ENCODE data around the gene THAP4.

The THAP4 gene

DNA sequence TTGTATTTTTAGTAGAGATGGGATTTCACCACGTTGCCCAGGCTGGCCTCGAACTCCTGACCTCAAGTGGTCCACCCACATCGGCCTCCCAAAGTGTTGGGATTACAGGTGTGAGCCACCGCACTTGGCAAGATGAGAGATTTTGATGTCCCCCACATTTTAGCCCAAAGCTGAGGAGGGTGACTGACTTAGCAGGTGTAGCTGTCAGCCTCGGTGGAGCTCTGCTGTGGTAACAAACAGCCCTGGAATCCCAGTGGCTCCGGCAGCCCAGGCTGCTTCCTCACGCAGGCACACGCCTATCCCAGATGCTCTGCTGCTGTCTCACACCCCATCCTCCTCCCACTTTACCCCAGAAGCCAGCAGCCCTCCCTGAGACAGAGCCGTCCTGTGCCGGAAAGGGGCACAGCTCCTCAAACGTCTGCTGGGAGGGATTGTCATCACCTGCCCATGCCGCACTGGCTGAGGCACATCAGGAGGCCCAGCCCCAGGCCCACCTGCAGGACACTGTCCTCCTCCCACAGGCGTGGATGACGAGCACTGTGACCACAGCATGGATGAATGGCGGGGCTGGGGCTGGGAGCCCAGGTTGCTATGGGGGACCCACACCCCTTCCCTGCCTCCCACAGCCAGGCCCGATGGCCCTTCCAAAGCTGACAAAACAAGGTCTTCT lies 89.0 kb downstream of the THAP4 start:
- DNase-seq (ENCODE audit: low read depth, low spot score) = no peak

DNA sequence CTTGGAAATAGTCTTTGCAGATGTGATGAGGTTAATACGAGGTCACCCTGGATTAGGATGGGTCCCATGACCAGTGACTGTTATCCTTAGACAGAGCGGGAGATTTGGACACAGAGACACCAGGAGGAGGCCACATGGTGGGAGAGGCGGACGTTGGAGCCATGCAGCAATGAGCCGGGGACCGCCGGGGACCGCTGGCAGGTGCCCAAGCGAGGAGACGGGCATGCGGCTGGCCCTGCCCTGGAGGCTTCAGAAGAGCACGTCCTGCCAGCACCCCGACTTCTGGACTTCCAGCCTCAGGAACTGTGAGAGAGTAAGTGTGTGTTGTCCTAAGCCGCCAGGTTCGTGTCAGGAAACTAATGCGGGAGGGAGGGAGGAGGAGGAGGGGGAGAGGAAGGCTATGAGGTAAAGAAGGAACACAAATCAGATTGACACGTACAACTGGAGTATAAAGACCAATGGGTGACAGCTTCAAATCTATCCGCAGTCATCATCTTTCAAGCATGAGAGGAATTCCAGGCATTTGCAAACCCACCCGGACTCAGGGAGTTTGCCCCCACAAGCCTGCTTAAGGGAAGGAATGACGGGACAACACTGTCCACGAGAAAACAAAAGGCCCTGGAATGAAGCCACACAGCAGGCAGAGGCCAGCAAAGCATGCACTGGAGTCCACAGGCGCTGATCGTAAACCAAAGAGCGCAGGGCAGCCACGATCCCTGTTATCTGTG lies 90.0 kb downstream of the THAP4 start:
- no peak for DNase-seq (ENCODE audit: low read depth, low spot score)

DNA sequence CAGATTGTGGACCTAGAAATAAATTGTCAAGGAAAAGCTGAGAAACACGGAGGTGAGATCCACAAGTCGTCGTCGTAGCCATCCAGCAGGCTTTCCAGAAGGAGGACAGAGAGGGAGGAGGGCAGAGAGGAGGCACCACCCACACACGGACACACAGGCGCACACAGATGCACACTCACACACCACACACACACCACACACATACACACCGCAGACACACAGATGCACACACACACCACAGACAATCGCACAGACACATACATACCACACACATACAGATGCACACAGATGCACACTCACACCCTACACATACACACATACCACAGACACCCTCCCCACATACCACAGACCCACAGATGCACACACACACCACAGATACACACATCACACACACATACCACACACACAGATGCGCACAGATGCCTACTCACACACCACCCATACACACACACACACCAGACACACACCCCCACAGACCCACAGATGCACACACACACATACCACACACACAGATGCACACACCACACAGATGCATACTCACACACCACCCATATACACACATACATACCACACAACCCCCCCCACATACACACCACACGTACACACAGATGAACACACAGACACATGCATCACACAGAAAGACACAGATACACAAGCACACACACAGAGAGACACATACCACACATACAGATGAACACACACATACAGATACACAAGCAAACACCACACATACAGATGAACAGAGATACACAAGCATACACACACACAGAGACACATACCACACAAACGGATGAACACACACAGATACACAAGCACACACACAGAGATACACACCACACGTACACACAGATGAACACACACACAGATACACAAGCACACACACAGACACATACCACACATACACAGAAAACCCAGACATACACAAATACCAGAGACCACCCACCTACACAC lies 91.2 kb downstream of the THAP4 start:
- DNase-seq (ENCODE audit: low read depth, low spot score) = no peak

DNA sequence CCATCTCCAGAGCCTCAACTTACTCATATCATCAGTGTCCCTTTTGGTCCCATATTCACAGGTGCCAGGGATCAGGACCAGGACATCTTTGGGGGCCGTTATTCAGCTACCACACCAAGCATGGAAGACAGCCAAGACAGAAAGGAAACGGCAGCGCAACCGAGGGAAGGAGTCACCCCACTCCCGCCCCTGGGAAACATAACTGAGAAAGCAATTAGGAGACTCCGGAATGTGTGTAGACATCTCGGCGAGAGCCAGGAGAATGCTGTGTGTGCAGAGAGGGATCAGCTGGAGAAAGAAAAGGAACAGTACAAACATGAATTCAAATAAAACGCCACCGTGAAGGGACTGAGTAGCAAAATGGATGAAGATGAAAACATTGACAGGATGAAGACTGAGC lies 91.9 kb downstream of the THAP4 start:
- DNase-seq (ENCODE audit: low read depth, low spot score) = no peak

DNA sequence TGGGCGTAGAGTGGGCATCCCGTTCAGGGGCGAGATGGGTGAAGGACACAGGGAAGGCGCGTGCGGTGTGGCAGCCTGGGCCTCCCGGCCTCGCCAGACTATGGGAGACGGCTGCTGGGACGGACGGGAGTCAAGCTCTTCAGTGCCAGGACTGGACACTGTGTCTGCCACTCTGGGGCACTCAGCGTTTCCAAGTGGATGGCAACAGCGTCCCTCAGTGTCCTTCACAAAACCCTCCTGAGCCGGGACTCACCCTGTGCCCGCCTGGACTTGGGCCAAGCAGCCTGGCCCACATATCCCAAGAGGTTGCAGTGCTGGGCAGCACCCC lies 94.7 kb downstream of the THAP4 start:
- DNase-seq (ENCODE audit: low read depth, low spot score) = no peak

DNA sequence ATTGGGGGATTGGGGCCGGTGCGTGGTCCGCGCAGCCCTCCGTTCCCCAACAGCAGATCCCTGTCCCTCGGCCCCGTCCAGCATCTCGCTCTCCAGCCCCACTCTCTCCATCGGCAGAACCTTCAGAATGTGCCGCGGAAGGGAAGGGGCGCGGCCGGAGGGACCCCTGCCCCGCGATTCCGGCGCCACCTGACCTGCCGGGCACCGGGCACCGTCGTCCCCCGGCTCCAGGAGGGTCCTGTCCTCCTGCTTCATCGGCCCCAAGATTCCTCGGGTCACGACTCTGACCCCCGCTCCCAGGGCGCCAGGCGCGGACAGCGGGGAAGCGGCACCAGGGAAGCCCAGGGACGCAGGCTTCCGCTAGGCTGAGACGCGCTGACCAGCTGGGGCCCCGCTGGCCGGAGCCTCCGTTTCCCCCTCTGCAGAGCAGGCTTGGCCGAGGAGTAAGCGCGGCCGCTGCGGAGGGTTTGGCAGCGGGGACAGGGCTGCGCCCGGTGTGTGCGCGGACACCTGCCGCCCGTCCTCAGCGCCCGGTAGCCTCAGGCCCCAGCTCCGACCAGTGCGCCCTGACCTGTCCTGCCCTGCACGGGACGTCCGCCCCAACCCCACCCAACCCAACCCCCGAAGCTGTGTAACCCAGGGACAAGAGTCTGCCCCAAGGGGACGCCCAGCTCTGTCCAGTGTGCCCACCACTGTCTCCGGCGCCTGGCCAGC lies 95.2 kb downstream of the THAP4 start:
- no peak for DNase-seq (ENCODE audit: low read depth, low spot score)

DNA sequence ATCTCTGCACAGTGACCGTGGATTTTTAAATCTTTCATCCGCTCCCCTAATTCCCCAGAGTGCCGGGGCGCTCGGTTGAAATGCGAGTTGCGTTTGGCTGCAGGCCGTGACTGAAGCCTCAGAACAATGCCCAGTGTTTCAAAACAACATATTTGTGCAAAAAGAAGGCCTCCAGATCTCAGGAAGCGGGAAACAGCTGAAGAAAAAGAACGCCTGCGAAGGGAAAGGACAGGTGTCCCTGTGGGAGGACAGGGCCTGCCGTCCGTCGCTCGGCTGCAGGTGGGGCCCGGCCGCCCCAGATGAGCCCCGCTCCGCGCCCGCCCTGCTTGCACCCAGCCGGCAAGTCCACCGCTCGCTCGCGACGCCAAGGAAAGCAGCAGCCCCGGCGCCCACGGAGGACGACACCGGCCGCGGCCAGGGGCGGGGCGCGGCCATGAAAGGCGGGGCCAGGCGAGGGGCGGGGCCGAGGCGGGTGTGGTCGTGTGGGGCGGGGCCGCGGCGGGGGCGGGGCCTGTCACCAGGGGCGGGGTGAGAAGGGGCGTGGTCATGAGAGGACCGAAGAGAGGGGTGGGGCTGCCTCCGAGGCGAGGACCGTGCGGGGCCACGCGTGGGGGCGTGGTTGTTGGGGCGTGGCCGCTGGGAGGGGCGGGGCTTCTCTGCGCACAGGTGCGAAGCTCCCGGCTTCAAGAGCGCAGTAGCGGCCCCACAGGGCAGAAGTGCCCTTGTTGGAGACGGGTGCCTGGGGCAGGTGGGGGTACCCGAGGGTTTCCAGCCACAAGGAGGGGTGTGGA lies 96.0 kb downstream of the THAP4 start:
- no peak for DNase-seq (ENCODE audit: low read depth, low spot score)

DNA sequence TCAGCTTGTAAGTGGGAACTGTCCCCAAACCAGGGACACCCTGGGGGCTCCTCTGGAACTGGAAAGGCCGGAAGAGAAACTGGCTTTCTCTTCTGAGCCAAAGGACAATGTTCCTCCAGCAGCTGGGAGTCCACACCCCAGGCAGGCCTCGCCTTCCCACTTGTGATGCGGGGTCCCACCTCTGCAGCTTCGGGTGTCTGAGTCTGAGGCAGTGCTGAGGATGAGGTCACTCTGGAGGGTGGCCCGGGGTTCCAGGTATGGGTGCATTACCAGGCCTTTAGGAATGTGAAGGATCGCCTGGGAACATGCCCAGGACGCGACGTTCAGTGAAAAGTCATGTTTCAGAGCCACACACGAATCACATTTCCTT lies 96.6 kb downstream of the THAP4 start:
- DNase-seq (ENCODE audit: low read depth, low spot score) = no peak

DNA sequence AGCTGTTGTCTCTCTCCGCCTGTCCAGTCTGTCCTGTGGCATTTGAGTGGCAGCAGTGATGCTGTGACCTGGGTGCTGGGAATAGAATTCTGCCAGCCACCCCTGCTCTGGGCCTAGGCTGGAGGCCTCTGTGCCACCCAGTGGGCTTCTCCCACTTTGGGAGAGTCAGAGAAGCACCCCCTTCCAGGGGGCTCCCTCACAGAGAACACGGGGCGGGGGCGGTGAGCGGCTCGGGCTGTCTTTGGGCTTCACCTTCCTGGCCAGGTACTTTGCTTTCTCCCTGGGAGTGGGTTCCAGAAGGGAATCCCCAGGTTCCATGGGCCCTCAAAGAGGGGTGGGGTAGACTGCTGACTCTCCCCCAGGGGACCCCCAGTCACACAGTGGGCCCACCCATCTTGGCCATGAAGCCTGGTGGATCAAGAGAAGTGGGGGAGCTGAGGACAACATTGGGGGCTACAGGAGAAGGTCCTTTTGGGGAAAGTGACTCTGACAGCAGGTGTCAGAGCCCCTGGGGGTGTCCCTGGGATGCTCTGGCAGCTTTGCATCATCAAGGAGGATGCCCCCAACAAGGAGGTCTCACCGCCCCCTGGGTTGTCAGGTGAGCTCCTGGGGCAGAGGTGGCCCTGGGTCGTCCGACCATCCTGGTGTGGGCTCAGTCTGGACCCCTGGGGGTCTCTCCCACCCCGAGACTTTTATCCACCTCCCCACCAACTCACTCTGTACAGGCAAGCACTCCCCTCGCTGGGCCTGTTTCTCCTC lies 97.2 kb downstream of the THAP4 start:
- no peak for DNase-seq (ENCODE audit: low read depth, low spot score)

DNA sequence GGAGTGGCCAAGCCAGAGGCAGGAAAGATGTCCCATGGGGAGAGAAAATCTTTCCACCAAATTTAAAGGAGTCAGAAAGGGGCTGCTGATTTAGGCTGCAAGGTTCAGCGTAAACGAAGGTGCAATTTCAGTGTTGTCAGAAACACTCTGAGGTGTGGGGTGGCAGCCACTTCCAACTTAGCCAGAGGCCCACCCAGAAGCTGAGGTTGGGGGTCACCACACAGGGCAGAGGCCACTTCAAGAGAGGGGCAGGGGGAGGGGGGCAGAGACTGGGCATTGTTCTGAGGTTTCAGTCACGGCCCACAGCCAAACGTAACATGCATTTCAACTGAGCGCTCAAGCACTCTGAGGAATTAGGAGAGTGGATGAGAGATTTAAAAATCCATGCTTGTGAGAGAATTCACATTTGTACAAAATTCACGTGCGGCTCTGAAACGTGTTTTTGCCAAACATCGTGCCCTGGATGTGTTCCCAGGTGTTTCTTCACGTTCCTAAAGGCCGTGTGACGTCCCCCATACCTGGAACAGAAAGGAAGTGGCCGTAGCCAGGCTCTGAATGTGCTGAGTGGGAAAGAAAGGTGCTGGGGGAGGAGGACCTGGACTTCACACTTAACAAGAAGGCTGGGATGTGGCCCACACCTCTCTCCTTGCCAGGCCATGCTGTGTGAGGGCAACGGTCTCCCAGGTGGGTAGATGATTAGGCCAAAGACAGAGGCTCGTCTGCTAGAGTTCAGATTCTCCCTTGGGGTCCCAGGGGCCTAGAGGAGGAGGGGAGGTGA lies 97.9 kb downstream of the THAP4 start:
- DNase-seq (ENCODE audit: low read depth, low spot score) = no peak

DNA sequence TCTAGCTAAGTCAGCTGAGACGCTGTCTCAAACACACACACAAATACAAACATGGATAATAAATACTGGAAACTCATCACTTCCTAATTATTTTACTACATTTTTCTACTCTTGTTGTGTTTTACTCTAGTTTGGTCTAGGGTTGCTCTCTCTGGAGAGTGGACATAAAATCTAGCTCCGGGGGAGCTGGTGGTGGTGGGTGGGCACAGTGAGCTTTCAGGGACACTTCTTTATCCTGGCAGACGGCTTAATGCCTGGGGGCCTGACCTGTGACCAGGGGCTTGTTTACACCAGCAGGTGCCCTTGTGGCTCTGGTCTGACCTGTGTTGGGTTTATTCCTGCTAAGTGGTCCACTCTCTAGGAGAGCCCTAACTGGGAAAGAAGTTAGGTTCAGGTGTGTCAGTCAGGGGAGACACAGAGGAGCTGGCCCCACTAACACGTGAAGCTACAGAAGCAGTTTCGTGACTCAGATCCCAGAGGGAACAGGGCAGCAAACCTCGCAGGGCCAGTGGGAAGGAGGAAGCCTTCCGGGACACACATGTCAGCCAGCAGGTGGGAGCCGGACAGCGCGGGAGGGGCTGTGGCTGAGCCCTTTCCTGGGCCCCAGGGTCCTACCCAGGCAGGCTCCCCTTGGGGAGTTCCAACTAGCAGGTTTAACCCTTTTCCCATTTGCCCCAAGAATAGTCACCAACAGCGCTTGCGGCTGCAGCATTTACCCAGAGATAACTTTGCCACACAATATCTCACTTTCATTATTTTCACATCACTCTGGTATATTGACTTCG lies 100.9 kb downstream of the THAP4 start:
- no peak for DNase-seq (ENCODE audit: low read depth, low spot score)

DNA sequence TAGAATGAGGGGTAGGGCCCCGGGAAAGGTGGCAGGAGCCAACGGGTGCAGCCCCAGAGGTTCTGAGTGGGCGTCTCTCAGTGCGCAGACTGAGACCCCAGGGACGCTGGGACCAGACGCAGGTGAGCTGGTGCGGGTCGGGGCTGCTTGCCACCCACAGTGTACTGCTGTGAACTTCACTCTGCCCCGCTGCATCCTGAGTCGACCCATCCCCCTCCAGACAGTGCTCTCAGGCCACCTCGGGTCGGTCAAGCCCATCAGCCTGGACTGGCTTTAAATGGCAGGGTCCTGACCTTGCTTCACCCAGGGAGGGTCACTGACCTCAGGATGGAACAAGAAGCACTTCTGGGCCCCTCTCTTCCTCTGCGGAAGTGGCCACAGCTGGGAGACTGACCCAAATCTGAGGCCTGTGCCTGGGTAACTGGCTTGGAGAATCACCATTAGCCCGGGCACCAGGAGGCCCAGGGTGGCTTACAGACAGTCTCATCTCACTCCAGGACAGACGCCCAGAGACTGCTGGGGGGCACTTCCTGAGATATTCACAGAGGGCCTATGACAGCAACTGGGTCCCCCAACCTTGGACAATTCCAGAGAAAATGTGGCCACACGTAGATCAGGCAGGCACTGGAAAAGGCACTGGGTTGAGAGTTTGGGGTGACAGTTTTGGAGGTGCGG lies 102.1 kb downstream of the THAP4 start:
- DNase-seq (ENCODE audit: low read depth, low spot score) = no peak

All from brain pericyte (primary cell).